GM23338 (cell line): ENCODE measurements around the gene SOWAHA.
"Not testable (repeated sequence)": the region's sequence is repeated elsewhere in the genome, so short reads cannot be mapped to it uniquely, and the experiment has no call there.

Experiments used
- CREB1 ChIP-seq: fragments of 250-450 bp; sonication (Bioruptor Pico); IDR thresholded peaks from 2 replicates; pipeline ENCODE4 v1.5.0; 2020; ENCODE audit warnings: low read depth, mild to moderate bottlenecking, moderate library complexity
- EZH2 ChIP-seq: fragments of 200-600 bp; sonication (generic); IDR thresholded peaks from one replicate; pipeline ENCODE4 v1.8.0; 2017; ENCODE audit warnings: antibody characterized with exemption, mild to moderate bottlenecking, low read depth; ENCODE audit not compliant: unreplicated experiment
- EZH2phosphoT487 ChIP-seq: fragments of 200-600 bp; sonication (generic); IDR thresholded peaks from one replicate; pipeline ENCODE4 v1.8.1; 2018; ENCODE audit warnings: antibody characterized with exemption; ENCODE audit not compliant: unreplicated experiment
- JUNB ChIP-seq: IDR thresholded peaks from one replicate; pipeline ENCODE4 v1.6.1; 2016; ENCODE audit warnings: antibody characterized with exemption; ENCODE audit not compliant: unreplicated experiment
- NANOG ChIP-seq: IDR thresholded peaks from 2 replicates; pipeline ENCODE4 v1.6.1; 2016; ENCODE audit warnings: antibody characterized with exemption, borderline replicate concordance
- POLR2AphosphoS5 ChIP-seq: IDR thresholded peaks from 2 replicates; pipeline ENCODE4 v1.6.1; 2016; ENCODE audit warnings: antibody characterized with exemption, low read depth
- ZNF114 ChIP-seq: fragments of 250-450 bp; sonication (Bioruptor Pico); IDR thresholded peaks from 2 replicates; pipeline ENCODE4 v1.5.0; 2020; ENCODE audit warnings: mild to moderate bottlenecking, moderate library complexity
- TF ChIP-seq, protein P1 (sequence below): IDR thresholded peaks from one replicate; pipeline ENCODE4 v1.6.1; 2018; ENCODE audit warnings: antibody characterized with exemption; ENCODE audit not compliant: unreplicated experiment
- TF ChIP-seq, protein P2 (sequence below), 2 experiments: fragments of 200-600 bp in 1 of 2; sonication (generic) in 1 of 2; conservative IDR thresholded peaks; 2 replicates each; pipeline versions ENCODE4 v1.5.1 to v1.6.1; 2016 to 2017; ENCODE audit warnings: antibody characterized with exemption in 2 of 2, low read depth in 2 of 2, mild to moderate bottlenecking in 2 of 2, moderate library complexity in 1 of 2
- TF ChIP-seq, protein P3 (sequence below): IDR thresholded peaks from 2 replicates; pipeline ENCODE4 v1.6.1; 2016; ENCODE audit warnings: antibody characterized with exemption

DNA sequence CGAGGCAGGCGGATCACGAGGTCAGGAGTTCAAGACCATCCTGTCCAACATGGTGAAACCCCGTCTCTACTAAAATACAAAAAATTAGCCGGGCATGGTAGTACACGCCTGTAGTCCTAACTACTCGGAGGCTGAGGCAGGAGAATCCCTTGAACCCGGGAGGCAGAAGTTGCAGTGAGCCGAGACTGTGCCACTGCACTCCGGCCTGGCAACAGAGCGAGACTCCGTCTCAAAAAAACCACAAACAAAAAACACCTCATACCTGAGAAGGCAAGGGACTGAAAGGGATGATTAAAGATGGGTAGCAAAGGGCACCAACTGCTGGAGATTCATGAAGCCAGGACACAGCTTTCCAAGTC, 6.3 kb upstream of the SOWAHA start:
- TF ChIP-seq EZH2, EZH2phosphoT487, POLR2AphosphoS5, JUNB, CREB1, NANOG, ZNF114: not testable (repeated sequence)
- TF ChIP-seq, protein P1, sequence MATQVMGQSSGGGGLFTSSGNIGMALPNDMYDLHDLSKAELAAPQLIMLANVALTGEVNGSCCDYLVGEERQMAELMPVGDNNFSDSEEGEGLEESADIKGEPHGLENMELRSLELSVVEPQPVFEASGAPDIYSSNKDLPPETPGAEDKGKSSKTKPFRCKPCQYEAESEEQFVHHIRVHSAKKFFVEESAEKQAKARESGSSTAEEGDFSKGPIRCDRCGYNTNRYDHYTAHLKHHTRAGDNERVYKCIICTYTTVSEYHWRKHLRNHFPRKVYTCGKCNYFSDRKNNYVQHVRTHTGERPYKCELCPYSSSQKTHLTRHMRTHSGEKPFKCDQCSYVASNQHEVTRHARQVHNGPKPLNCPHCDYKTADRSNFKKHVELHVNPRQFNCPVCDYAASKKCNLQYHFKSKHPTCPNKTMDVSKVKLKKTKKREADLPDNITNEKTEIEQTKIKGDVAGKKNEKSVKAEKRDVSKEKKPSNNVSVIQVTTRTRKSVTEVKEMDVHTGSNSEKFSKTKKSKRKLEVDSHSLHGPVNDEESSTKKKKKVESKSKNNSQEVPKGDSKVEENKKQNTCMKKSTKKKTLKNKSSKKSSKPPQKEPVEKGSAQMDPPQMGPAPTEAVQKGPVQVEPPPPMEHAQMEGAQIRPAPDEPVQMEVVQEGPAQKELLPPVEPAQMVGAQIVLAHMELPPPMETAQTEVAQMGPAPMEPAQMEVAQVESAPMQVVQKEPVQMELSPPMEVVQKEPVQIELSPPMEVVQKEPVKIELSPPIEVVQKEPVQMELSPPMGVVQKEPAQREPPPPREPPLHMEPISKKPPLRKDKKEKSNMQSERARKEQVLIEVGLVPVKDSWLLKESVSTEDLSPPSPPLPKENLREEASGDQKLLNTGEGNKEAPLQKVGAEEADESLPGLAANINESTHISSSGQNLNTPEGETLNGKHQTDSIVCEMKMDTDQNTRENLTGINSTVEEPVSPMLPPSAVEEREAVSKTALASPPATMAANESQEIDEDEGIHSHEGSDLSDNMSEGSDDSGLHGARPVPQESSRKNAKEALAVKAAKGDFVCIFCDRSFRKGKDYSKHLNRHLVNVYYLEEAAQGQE, result not testable (repeated sequence)
- TF ChIP-seq, protein P2, sequence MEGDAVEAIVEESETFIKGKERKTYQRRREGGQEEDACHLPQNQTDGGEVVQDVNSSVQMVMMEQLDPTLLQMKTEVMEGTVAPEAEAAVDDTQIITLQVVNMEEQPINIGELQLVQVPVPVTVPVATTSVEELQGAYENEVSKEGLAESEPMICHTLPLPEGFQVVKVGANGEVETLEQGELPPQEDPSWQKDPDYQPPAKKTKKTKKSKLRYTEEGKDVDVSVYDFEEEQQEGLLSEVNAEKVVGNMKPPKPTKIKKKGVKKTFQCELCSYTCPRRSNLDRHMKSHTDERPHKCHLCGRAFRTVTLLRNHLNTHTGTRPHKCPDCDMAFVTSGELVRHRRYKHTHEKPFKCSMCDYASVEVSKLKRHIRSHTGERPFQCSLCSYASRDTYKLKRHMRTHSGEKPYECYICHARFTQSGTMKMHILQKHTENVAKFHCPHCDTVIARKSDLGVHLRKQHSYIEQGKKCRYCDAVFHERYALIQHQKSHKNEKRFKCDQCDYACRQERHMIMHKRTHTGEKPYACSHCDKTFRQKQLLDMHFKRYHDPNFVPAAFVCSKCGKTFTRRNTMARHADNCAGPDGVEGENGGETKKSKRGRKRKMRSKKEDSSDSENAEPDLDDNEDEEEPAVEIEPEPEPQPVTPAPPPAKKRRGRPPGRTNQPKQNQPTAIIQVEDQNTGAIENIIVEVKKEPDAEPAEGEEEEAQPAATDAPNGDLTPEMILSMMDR (conservative IDR thresholded peaks at IDR 0.05; ENCODE audit: low read depth in 2 of 2), result not testable (repeated sequence)
- TF ChIP-seq, protein P3, sequence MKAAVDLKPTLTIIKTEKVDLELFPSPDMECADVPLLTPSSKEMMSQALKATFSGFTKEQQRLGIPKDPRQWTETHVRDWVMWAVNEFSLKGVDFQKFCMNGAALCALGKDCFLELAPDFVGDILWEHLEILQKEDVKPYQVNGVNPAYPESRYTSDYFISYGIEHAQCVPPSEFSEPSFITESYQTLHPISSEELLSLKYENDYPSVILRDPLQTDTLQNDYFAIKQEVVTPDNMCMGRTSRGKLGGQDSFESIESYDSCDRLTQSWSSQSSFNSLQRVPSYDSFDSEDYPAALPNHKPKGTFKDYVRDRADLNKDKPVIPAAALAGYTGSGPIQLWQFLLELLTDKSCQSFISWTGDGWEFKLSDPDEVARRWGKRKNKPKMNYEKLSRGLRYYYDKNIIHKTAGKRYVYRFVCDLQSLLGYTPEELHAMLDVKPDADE, result not testable (repeated sequence)
